Parathyroid adenoma (tissue), 2 donors: ENCODE results near the gene ANKRD34B.

Source experiments
- H2AFZ ChIP-seq: fragments of 300-600 bp; sonication (generic); one replicate; pipeline ENCODE4 v1.7.0; 2017; ENCODE audit warnings: antibody characterized with exemption, mild to moderate bottlenecking
- H3K27ac ChIP-seq: fragments of 300-600 bp; sonication (generic); one replicate; pipeline ENCODE4 v1.7.0; 2017
- H3K27me3 ChIP-seq: fragments of 300-600 bp; sonication (generic); one replicate; pipeline ENCODE4 v1.7.0; 2017; ENCODE audit warnings: low read length; ENCODE audit not compliant: control insufficient read depth, insufficient read depth
- H3K36me3 ChIP-seq: fragments of 300-600 bp; sonication (generic); one replicate; pipeline ENCODE4 v1.7.0; 2017; ENCODE audit warnings: low read length; ENCODE audit not compliant: control insufficient read depth, insufficient read depth
- H3K4me1 ChIP-seq: fragments of 300-600 bp; sonication (generic); one replicate; pipeline ENCODE4 v1.7.0; 2017; ENCODE audit warnings: control low read depth
- H3K4me2 ChIP-seq: fragments of 300-600 bp; sonication (generic); one replicate; pipeline ENCODE4 v1.7.0; 2017; ENCODE audit warnings: low read length
- H3K4me3 ChIP-seq: fragments of 300-600 bp; sonication (generic); one replicate; pipeline ENCODE4 v1.7.0; 2017; ENCODE audit warnings: low read depth, low read length
- H3K79me2 ChIP-seq: fragments of 300-600 bp; sonication (generic); one replicate; pipeline ENCODE4 v1.7.0; 2017; ENCODE audit warnings: control low read depth
- H3K9ac ChIP-seq: fragments of 300-600 bp; sonication (generic); one replicate; pipeline ENCODE4 v1.7.0; 2017; ENCODE audit warnings: mild to moderate bottlenecking
- H3K9me3 ChIP-seq: fragments of 300-600 bp; sonication (generic); one replicate; pipeline ENCODE4 v1.7.0; 2017; ENCODE audit warnings: low read length; ENCODE audit not compliant: control insufficient read depth
- TF ChIP-seq, protein P1 (sequence below): fragments of 300-600 bp; sonication (generic); IDR thresholded peaks from one replicate; pipeline ENCODE4 v1.7.0; 2017; ENCODE audit warnings: antibody characterized with exemption, mild to moderate bottlenecking
- donor health status: primary hyperparathyroidism.

Gene ANKRD34B

DNA sequence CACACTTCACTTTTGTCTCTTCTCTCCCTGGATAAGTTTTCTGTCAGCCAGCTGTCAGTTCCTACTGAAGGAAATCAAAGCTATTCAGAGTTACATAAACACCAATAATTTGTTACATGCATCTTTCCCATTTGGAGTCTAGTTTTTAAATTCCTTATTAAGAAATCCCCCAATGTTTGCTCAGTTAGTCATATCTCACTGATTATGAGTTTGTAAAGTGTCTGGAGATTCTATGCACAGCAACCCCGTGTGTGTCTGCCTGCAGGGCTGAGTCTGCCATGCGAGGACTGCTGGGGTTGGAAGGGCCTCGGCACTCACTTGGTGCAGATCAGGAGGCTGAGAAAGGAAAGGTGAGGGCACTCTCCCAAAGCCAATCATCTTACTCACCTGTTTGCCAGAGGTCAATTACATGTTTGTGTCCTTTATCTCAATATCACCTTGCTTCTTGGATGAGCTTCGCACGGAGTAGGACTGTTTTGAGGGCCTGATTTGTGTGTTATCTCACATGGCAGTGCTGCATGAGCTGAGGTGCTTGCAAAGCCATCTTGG is 3.3 kb downstream of the ANKRD34B start:
- Histone ChIP-seq H3K79me2 (no peaks in the 10 kb centered on the region), H3K27ac (no peak overlapping the region), H3K4me1 (no peaks in the 10 kb centered on the region), H3K4me2 (no peak overlapping the region), H2AFZ (no peak overlapping the region), H3K36me3 (no peaks in the 10 kb centered on the region), H3K27me3 (no peaks in the 10 kb centered on the region), H3K4me3 (no peak overlapping the region), H3K9me3 (no peaks in the 10 kb centered on the region), H3K9ac (no peak overlapping the region)
- TF ChIP-seq, protein P1, sequence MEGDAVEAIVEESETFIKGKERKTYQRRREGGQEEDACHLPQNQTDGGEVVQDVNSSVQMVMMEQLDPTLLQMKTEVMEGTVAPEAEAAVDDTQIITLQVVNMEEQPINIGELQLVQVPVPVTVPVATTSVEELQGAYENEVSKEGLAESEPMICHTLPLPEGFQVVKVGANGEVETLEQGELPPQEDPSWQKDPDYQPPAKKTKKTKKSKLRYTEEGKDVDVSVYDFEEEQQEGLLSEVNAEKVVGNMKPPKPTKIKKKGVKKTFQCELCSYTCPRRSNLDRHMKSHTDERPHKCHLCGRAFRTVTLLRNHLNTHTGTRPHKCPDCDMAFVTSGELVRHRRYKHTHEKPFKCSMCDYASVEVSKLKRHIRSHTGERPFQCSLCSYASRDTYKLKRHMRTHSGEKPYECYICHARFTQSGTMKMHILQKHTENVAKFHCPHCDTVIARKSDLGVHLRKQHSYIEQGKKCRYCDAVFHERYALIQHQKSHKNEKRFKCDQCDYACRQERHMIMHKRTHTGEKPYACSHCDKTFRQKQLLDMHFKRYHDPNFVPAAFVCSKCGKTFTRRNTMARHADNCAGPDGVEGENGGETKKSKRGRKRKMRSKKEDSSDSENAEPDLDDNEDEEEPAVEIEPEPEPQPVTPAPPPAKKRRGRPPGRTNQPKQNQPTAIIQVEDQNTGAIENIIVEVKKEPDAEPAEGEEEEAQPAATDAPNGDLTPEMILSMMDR, result no peak

DNA sequence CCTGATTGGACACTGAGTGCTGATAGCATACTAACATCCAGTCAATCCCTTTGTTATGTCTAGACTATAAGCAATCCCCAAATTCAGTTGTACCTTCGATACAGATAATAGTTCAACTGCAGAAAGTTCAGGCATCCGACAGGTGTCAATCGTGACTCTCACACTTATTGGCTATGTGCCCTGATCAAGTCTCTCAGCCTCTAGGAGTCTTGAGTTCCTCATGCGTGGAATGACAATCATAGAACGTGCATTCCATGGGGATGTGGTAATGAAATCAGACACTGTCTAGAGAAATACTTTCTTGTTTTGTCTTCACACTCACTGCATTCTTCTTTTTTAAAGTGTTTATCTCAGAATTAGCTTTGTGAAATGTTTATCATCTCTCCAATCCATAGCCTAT is 4.8 kb downstream of the ANKRD34B start:
- no peaks in the 10 kb centered on the region for H3K79me2 ChIP-seq
- H3K4me1 ChIP-seq, result no peaks in the 10 kb centered on the region
- TF ChIP-seq, protein P1, result no peak
- no peak overlapping the region for H3K9ac ChIP-seq
- no peak overlapping the region for H3K27ac ChIP-seq
- no peaks in the 10 kb centered on the region for H3K27me3 ChIP-seq
- H3K36me3 ChIP-seq, result no peaks in the 10 kb centered on the region
- H2AFZ ChIP-seq, result no peak overlapping the region
- H3K9me3 ChIP-seq, result no peaks in the 10 kb centered on the region
- H3K4me2 ChIP-seq, result no peak overlapping the region
- no peak overlapping the region for H3K4me3 ChIP-seq

DNA sequence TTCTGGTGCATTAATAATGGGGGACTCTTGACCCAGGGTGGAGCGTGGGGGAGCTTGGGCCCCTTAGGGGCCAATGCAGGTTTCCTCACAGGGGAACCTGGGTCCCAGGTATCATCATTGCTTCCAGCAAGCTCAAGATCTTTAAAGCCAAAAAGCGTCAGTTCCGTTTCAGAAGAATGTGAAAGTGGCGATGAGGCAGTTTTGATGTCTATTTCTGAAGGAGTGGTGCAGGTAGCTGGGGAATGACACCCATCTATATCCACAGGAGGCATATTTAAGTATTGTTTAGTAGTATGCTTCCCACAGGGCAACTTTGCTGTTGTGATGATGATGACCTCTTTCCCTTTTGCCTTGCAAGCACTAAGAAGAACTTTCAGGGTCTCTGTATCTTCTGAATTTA is 10.8 kb downstream of the ANKRD34B start:
- H3K4me2 ChIP-seq, result no peak overlapping the region
- H3K27me3 ChIP-seq, result no peaks in the 10 kb centered on the region
- H3K4me3 ChIP-seq, result no peak overlapping the region
- TF ChIP-seq, protein P1, result no peak
- H3K36me3 ChIP-seq, result no peaks in the 10 kb centered on the region
- H3K79me2 ChIP-seq, result no peaks in the 10 kb centered on the region
- H3K9ac ChIP-seq, result no peak overlapping the region
- H3K4me1 ChIP-seq, result no peaks in the 10 kb centered on the region
- no peak overlapping the region for H2AFZ ChIP-seq
- no peaks in the 10 kb centered on the region for H3K9me3 ChIP-seq
- no peak overlapping the region for H3K27ac ChIP-seq

DNA sequence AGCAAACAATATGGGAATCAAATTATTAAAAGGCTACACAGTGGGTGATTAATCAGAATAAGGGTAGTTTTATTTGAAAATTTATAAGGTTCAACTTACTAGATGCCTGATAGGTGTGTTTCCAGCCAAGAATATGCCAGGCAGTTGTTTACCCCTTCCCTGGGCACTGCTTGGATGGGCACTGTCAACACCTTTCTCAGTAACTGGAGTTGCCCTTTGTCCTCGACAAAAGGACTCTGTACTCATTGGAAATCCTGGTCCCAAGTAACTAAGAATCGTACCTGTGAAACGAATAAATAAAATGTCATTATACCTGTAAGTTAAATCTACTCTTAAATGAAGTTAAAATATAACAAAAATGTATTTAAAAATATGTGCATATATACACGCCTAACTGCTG is 15.0 kb downstream of the ANKRD34B start:
- Histone ChIP-seq H2AFZ (no peak overlapping the region), H3K9ac (no peak overlapping the region), H3K4me3 (no peak overlapping the region), H3K9me3 (no peaks in the 10 kb centered on the region), H3K79me2 (no peaks in the 10 kb centered on the region), H3K36me3 (no peaks in the 10 kb centered on the region), H3K4me1 (no peaks in the 10 kb centered on the region), H3K27me3 (no peaks in the 10 kb centered on the region), H3K4me2 (no peak overlapping the region), H3K27ac (no peak overlapping the region)
- TF ChIP-seq, protein P1, result no peak

DNA sequence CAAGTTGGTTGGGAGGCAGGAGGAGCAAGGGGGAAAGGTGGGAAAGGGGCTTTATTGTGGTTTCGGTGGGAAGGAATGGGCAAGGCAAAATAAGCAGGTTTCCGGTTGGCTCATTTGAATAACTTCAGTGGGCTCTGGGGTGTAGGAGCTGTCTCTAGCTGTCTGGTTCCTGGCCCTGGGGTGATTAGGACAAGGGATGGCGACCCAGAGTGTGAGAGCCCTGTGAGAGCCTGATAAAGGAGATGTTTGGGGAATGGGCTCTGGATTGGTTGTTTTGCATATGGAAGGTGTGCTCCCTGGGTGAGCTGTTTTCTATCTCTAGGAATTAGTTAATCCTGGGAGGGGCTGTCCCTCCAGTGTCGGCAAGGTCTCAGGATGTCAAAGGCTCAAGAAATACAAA is 15.4 kb downstream of the ANKRD34B start:
- H3K27ac ChIP-seq, result no peak overlapping the region
- no peaks in the 10 kb centered on the region for H3K36me3 ChIP-seq
- H3K9me3 ChIP-seq, result no peaks in the 10 kb centered on the region
- H2AFZ ChIP-seq, result no peak overlapping the region
- no peak overlapping the region for H3K4me2 ChIP-seq
- no peak overlapping the region for H3K9ac ChIP-seq
- no peak overlapping the region for H3K4me3 ChIP-seq
- H3K27me3 ChIP-seq, result no peaks in the 10 kb centered on the region
- H3K4me1 ChIP-seq, result no peaks in the 10 kb centered on the region
- H3K79me2 ChIP-seq, result no peaks in the 10 kb centered on the region
- TF ChIP-seq, protein P1, result no peak
